DMS153 treated with DMSO at 0.1 percent for 48 hours (cell line): ENCODE measurements around the gene SLC4A1AP.

ENCODE experiments used
- DNase-seq: peaks from one replicate; lab custom pipeline; 2025; ENCODE audit not compliant: unreplicated experiment; lab: John Stamatoyannopoulos, UW

SLC4A1AP gene

DNA sequence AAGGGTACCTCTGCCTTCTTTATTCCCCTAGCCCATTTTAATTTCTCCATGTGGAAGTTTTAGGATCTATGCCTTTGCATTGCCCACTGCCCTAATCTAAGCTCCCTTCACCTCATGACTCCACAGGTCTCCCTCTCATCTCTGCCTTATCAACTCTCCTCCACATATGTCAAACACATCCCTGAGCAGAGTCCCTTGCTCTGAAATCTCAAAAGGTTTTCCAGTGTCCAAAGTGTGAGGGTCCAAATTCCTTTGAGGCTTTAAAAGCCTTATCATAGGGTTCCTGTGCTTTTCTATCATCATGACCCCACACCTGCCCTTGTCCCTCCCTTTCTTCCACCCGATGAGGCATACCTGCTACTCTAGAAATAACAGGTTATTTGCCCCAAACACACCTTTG, 38.6 kb downstream of the SLC4A1AP start:
- no peak for DNase-seq

DNA sequence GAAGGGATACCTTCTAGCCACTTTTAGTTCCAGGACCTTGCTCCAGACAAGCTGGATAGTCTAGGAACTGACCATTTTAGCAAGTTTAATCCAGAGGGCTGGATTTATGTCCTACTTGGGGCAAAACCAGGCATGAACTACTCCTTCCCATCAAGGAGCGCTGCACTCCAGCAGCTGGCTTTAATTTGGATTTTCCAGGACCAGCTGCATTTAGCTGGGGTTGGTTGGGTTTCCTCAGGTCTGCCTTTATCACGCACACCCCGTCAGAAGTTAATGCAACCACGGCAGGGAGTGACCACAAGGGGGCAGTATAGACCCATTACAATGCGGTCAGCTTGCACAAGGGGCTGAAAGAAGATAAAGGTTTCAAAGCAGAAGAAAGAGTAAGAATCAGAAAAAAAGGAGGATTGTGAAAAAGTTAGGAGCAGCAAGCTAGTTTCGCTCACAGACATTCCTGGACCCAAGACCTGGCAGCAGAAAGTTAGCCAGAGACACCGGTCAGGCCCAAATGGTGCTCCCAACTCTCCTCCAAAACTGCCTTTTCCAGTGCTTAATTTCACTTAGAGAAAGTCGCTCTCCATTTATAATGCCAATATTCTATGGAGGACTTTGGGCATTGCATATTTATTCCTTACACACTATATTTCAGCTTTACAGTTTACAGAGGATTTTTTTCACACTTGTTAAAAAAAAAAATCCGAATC, 40.1 kb downstream of the SLC4A1AP start:
- DNase-seq, result peak; percentile 71

DNA sequence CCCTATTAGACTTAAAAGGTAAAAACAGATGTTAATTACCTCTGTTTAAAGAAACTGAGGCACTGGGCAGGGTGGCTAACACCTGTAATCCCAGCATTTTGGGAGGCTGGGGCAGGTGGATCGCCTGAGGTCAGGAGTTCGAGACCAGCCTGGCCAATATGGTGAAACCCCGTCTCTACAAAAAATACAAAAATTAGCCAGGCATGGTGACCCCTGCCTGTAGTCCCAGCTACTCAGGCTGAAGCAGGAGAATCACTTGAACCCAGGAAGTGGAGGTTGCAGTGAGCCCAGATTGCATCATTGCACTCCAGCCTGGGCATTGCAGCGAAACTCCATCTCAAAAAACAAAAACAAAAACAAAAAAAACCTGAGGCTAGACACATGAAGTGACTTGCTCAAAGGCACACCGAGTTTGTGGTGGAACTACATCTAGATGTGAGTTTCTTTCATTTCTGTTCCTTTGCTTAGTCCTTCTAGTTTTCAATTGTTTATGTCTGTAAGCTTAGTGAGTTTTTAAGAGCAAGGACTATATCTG, 40.7 kb downstream of the SLC4A1AP start:
- no peak for DNase-seq

DNA sequence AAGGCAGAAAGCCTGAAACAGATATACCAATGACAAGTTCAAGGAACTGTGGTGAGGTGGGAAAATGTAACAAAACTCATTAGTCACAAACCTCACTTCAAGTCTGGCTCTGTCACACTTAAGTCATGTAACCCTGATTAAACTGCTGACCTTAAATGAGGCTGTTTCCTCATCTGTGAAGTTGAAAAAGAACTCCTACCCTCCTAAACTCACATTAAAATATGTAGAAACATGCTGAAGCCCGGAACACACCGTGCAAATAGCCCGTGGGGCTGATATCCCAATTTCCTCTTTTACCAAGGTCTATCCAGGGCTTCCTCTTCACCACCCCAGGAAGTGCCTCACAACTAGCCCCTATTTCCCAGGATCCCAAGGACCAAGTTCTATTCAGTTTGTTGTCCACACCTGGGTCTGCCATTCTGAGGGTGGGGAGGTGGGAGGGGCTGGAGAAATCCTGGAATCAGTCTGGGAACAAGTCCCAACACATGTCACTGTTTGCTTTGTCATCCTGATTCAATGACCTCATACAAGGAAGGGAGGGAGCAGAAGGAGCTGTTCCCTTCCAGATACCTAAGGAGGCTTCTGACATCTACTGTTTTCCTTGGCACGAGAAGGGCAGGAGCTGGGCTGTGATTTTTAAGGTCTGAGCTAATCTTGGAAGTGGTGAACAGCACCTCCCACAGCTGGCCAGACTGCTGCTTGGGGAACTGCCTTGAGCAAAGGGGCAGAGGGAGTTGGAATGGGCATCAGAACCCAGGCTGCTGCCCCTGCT, 42.3 kb downstream of the SLC4A1AP start:
- no peak for DNase-seq

DNA sequence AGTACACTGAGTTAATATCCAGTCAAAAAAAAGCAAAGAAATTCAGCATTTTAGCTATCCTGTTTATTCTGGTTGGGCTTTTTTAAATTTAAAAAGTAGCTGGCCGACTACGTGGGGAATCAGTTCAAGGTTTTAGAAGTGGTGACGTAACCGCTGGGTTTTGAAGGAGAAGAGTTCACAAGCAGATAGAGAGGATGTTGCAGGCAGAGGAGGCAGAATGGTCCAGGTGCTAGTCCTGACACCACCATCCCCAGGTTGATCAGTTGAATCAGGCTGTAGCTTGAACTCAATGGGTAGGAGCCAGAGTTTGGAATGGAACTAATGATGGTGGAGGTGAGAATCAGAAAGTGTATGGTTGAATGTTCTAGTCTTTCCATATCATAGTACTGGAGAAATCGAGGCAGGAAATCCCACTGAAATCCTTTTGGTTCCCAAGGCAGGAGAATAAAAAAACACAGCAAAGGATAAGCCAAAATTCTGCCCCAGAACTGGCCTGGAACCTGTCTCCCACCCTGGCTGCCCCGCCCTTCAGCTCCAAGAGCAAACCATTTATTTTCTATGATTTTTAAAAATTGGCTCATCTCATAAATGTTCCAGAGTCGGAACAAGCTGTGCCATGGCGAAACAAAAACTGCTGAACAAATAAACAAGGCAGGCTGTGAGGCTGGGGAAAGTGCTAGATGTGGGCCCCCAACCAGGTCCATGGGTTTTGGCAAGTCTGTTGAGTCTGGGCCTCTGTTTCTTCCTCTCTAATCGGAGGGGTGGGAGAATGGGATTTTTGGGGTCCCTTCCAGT, 44.0 kb downstream of the SLC4A1AP start:
- DNase-seq, result no peak

DNA sequence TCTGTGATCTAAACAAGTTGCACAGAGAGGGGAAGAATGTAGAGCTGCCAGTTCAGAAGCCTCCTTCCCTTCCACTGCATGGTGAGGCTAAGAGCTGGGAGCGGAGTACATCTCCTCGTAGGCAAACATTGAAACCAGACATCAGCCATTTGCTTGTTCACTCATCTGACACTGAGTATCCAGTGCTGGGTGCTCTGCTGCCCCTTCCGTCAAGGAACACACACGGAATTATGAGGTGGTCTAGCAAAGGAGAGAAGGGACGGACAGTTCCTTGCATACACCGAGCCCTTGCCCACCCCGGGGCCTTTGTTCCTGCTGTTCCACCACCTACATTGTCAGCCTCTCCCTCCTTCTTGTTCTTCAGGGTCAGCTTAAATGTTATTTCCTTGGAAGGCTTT, 44.6 kb downstream of the SLC4A1AP start:
- DNase-seq, result no peak

DNA sequence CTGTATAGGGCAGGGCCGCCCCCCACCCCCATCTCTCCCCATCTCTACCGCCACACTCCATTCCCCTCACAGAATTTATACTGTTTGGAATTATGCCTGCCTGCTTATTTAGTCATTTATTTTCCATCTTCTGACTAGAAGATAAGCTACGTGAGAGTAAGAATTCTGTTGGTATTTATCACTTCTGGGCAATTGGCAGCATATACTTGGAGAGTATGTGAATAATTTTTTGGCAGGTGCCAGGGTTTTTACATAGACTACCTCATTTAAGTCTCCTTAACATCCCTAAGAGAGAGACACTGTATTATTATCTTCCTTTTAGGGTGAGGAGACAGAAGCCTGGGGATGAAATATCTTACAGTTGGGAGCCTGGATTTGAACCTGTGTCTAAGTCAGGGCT, 45.0 kb downstream of the SLC4A1AP start:
- DNase-seq, result no peak

DNA sequence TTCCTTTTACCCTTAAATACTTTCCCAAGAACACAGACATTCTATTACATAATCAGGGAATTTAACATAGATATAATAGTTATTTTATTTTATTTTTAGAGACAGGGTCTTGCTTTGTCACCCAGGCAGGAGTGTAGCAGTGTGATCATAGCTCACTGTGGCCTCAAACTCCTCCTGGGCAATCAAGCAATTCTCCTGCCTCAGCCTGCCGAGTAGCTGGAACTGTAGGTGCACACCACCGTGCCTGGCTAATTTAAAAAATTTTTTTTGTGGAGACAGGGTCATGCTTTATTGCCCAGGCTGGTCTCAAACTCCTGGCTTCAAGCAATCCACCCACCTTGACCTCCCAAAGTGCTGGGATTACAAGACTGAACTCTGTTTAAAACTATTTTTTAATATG, 45.6 kb downstream of the SLC4A1AP start:
- no peak for DNase-seq

DNA sequence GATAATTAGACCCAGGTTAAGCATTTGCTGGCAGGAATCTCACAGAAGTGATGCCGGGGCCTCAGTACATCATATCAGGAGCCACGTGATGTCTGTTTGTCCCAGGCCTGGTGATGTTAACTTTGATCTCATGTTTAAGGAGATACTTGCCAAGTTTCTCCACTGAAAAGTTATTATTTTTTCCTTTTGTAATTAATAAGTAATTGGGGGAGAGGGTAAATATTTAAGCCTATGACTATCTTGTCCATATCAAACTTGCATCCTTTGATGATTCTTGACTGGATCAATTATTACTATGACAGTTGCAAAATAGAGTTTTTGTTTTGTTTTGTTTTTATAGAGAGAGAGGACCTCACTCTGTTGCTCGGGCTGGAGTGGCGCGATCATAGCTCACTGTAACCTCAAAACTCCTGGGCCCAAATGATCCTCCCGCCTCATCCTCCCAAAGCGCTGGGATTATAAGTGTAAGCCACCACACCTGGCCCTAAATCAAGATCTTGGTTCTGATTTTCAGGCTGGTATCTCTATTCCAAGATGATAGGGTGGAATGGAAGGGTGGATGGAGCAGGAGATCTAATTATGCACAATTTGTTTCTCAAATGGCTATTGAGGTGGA, 46.4 kb downstream of the SLC4A1AP start:
- no peak for DNase-seq

DNA sequence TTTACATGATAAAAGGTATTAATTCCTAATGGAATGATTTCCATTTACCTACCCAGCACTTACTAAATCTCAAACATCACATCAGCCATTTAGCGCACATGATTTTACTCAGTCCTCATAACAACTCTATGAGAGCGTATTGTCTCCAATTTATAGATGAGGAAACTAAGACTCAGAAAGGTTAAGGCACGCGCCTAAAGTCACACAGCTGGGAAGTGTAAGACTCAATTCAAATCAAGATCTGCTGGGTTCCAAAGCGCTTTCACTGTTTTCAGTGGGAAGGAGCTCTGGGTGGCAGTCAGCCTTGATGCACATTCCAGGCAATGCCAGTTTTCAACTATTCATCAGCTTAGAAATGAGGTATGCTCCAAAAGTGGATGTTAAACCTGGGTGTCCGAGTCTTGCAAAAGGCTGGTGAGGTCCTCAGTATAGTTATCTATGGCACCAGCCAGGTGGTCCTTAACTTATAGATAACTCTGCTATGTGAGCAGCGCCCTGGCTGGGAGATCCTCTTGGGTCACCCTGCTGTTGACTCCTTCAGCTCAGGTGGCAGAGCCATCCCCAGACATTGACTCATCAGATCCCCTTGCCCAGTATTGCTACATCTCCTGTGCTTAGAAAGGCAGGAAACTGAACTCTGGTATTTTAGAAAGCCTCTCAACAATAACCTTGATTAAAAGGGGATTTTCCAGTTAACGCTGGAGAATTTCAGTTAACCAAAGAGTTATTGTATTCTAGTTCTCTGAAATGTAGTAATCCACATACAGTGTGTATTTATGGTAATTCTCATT, 47.1 kb downstream of the SLC4A1AP start:
- DNase-seq, result no peak

DNA sequence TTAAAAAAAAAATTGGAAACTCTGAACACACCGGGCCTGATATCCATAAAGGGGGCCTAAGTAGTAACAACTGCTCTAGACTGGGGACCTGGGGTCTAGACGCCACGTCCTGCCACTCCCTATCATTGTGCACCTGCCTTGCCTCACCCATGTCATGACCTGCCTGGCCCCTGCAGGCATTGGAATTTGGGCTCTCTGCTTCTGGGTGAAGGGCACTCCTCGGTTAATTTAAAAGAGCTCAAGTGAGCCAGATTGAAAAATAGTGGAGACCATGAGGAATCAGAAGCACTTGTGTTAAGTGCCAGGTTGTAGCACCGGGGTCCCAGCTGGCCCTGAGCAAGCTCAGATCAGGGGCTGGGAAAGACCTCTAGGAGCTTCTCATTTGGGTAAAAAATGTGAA, 48.1 kb downstream of the SLC4A1AP start:
- DNase-seq, result no peak

DNA sequence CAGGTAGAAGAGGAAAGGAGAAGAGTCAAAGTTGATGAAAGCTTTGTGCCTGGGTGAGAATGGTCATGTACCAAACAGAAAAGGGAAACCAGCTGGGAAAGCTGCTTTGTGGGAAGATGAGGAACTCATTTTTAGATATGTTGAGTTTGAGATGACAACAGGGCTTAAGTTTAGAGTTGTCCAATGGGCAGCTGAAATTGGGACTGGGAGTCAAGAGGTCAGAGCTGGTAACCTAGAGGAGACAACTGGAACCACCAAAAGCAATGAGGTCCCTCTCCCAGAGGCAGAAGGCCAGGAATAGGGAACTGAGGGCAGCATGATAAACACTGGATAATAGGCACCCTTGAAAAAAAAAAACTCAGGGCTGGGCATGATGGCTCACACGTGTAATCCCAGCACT, 48.8 kb downstream of the SLC4A1AP start:
- DNase-seq, result no peak

DNA sequence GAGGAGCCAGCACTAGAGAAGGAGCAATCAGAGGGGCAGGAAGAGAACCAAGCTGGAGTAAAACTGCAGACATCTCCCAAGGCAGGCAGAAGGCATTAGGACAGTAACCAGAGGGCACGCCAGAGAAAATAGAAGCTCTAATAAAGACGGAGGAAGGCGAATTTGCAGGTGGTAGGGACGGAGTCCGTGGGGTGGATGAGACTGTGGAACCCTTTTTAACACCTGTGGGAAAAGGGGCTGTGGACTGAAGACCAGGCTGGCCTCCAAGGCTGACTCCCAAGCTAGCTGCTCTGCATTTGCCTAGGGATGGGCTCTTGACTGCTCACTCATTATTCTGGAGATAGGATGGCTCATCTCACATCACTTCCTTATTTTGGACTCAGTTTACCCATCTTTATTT, 49.5 kb downstream of the SLC4A1AP start:
- no peak for DNase-seq

DNA sequence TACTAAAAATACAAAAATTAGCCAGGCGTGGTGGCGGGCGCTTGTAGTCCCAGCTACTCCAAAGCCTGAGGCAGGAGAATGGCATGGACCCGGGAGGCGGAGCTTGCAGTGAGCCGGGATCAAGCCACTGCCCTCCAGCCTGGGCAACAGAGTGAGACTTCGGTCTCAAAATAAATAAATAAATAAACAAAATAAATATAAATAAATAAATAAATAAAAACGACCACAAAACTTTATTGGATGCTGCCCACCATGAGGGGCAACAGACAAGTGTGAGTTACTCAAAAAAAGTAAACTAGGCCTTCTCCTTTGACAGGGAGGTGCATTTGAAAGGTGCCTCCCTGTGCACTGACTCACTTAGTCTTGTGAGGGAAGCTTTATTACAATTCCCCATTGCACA, 50.4 kb downstream of the SLC4A1AP start:
- DNase-seq, result no peak

DNA sequence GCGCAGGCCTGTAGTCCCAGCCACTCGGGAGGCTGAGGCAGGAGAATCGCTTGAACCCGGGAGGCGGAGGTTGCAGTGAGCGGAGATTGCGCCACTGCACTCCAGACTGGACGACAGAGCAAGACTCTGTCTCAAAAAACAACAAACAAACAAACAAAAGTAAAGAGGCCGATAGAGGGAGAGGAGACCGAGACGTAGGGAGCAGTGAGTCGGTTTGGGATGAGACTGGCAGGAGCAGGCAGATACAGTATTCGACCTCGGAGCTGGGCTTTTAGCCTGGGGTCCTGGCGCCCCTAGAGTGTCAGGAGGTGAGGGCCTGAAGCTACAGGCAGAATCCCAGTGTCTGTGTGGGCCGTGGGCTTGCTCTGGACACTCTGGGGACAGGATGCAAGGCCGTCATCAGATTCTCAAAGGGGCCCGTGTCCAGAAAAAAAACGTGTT, 51.2 kb downstream of the SLC4A1AP start:
- no peak for DNase-seq

DNA sequence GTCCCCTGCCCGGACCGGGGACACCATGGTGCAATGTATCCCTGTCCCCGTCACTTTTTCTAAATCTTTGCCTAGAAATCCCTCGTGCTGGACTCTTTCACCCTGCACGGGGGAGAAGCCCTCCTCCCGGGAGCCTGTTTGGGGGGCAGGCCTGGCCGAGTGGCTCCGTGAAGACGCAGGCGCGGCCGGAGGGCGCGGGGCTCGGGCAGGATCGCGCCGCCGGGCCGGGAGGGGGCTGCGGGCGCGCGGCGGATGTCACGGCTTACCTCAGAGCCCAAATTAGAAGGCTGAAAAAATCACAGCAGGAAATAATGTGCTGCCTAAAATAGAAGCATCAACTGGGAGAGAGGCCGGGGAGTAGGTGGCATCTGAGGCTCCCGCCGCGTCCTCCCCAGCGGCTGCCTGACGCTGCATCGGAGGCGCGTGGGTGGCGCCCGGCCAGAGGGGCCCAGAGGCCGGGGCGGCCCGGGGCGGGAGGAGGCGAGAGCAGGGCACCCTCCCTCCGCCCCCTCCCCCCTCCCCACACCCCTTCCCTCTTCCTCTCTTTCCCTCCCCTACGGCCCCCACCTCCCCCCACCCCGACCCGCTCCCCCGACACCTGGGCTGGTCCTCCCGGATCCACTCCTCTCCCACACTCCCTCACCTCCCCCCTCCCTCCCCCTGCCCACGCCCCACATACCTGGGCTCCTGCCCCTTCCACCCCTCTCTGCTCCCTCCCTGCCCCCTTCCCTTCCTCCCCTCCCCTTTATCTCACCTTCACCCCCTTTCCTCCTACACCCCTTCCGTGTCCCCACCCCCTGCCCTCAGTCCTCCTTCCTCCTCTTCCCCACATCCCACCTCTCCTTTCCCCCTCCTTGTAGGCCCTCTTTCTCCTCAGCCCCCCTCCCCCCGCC, 51.9 kb downstream of the SLC4A1AP start:
- no peak for DNase-seq

DNA sequence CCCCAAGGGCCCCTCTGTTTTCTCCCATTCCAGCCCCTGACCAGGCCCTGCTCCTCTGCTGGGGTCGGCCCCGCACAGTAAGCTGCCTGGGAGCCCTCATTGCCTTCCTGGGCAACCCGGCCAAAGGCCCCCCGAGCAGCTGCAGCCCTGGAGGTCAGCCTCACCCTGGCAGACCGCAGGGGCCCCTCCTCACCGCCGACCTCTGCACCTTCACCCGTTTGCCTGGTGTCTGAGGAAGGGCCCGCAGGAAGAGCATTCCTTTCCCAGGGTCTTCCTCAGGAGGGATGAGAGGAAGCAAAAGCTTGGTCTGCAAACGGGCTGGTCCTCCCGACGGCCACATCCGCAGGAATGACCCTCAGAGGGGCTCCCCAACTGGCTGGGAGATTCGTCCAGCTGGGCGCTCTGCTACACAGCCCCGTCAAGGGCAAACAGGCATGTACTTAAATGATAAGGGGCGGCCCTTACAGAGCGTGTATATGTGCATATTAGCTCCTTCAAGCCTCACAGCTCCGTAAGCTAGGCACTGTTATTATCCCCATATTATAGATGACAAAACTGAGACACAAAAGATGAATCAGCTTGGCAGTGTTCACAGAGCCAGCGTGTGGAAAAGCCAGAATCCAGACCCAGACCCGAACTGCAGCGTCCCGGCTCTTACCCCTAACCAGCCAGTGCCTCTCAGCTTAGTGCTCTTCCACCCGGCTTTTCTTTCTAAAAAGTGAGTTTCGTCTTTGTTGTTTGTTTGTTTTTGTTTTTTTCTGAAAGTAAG, 52.8 kb downstream of the SLC4A1AP start:
- no peak for DNase-seq

DNA sequence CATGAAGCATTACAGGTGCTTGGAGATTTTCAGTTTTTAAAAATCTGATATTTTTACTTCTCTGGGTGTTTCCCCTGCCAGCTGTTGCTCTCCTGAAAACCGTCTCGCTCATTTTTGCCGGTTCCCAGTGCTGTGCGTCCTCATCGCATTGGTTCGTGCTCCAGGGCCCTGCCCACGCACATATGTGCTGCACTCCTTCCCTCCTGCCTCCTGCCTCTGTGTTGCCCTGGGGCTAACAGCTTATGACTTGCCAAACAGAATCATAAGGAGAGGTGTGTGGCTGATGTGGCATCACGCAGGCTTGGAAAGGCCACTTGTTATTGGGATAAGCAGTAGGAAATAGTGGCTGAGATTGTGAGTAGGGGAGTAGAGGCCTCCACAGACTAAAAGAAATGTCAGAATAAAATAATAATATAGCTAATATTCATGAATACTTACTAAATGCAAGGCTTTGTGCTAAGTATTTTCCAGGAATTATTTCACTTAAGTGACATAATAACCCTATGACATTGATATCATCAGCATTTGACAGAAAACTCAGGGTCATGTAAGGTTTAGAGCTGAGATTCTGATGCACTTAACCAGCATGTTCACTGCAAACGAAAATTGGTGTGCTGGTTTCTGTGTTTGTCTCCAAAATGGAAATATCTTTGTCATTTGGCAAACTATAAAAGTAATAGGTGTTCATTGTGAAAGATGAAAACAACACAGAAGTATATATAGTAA, 53.5 kb downstream of the SLC4A1AP start:
- DNase-seq, result no peak
